Stomach (tissue), 4 donors: ENCODE data around the gene THTPA.

Experiments used
- EP300 ChIP-seq: sonication (generic); formaldehyde crosslinking; IDR thresholded peaks from one replicate; pipeline ENCODE4 v1.6.1; 2017; ENCODE audit warnings: antibody characterized with exemption
- POLR2A ChIP-seq, 4 donors: fragments of 450-650 bp; IDR thresholded peaks; one replicate each; pipeline ENCODE4 v1.6.1; 2016; ENCODE audit warnings: antibody characterized with exemption in 4 of 4, control low read depth in 2 of 4, mild to moderate bottlenecking in 1 of 4, moderate library complexity in 1 of 4
- TF ChIP-seq, protein P1 (sequence below), 7 experiments: fragments of 450-650 bp in 4 of 7; fragments of 200-600 bp in 3 of 7; sonication (generic) in 3 of 7; IDR thresholded peaks; one replicate each; pipeline ENCODE4 v1.5.1; 2016 to 2019; ENCODE audit warnings: antibody characterized with exemption in 7 of 7, control low read depth in 2 of 7, mild to moderate bottlenecking in 1 of 7

- no peak for TF ChIP-seq POLR2A (IDR thresholded peaks at IDR 0.05)
- TF ChIP-seq, protein P1, sequence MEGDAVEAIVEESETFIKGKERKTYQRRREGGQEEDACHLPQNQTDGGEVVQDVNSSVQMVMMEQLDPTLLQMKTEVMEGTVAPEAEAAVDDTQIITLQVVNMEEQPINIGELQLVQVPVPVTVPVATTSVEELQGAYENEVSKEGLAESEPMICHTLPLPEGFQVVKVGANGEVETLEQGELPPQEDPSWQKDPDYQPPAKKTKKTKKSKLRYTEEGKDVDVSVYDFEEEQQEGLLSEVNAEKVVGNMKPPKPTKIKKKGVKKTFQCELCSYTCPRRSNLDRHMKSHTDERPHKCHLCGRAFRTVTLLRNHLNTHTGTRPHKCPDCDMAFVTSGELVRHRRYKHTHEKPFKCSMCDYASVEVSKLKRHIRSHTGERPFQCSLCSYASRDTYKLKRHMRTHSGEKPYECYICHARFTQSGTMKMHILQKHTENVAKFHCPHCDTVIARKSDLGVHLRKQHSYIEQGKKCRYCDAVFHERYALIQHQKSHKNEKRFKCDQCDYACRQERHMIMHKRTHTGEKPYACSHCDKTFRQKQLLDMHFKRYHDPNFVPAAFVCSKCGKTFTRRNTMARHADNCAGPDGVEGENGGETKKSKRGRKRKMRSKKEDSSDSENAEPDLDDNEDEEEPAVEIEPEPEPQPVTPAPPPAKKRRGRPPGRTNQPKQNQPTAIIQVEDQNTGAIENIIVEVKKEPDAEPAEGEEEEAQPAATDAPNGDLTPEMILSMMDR (IDR thresholded peaks at IDR 0.05): no peak
- no peak for TF ChIP-seq EP300
Observed at GRCh38 chr14:23512156-23512555, 43.9 kb upstream of the THTPA start.
